Adrenal gland (tissue), 12 donors: ENCODE data around the gene RTKN2. TPM values are rescaled to one million over a fixed set of nuclear protein-coding genes. Genes with fewer than 3 reads are reported as not detected.
"Not testable (repeated sequence)": the region's sequence is repeated elsewhere in the genome, so short reads cannot be mapped to it uniquely, and the experiment has no call there.

Source experiments
- DNase-seq, 7 donors: peaks; one replicate each; pipeline ENCODE4 v3.0.0-alpha.2; 2019 to 2020
- H3K27ac ChIP-seq, 5 donors: fragments of 200-600 bp; sonication (generic) in 4 of 5; 1 replicate in 3 of 5; 2 replicates in 2 of 5; pipeline versions ENCODE4 v1.5.1 to v1.8.0; 2016 to 2020; ENCODE audit warnings: mild to moderate bottlenecking in 1 of 5
- H3K27me3 ChIP-seq: fragments of 200-600 bp; 2 replicates; pipeline ENCODE4 v1.8.0; 2021
- H3K36me3 ChIP-seq, 2 donors: fragments of 200-600 bp; replicated peaks in 1 of 2; 1 replicate in 1 of 2; 2 replicates in 1 of 2; pipeline versions ENCODE4 v1.5.1 to v1.8.0; 2018 to 2022
- H3K4me1 ChIP-seq, 2 donors: fragments of 200-600 bp; replicated peaks in 1 of 2; 1 replicate in 1 of 2; 2 replicates in 1 of 2; pipeline versions ENCODE4 v1.5.1 to v1.8.0; 2018 to 2021
- H3K4me3 ChIP-seq, 4 donors: fragments of 200-600 bp; sonication (generic) in 3 of 4; one replicate each; pipeline ENCODE4 v1.5.1; 2016 to 2018
- H3K9me3 ChIP-seq, 3 donors: fragments of 200-600 bp; sonication (generic) in 1 of 3; replicated peaks in 1 of 3; 1 replicate in 2 of 3; 2 replicates in 1 of 3; pipeline versions ENCODE4 v1.5.1 to v1.8.0; 2016 to 2021
- POLR2A ChIP-seq, 2 donors: fragments of 450-650 bp; IDR thresholded peaks; one replicate each; pipeline ENCODE4 v1.6.1; 2017; ENCODE audit warnings: antibody characterized with exemption in 2 of 2, mild to moderate bottlenecking in 2 of 2, moderate library complexity in 1 of 2
- WGBS, 4 donors: extraction: QIAGEN DNeasy Blood & Tissue Kit in 2 of 4; methylation state at CpG; one replicate each; pipeline versions ENCODE4 v1.1.5 to v1.1.7; 2013 to 2017; 5-methylcytosine and 5-hydroxymethylcytosine counted together
- intact Hi-C, 2 donors: fragments of 100-400 bp; cut with DNase I; formaldehyde crosslinking; loops; one replicate each; pipeline versions ENCODE4 v1.14.1 to v1.15.0; 2022 to 2023
- polyA plus RNA-seq, 3 donors: library from polyadenylated mRNA; stranded (reverse); fragments of 200-250 nt in 2 of 3; fragments of 350-450 nt in 1 of 3; fragmentation: Illumina TruSeq in 1 of 3; extraction: RNeasy Lipid Tissue Mini Kit (QIAGEN cat#74804) in 1 of 3; gene quantifications; one replicate each; pipeline ENCODE4 v1.2.3, GENCODE V29; 2013 to 2014
- total RNA-seq, 9 donors: library from RNA; depleted of rRNA in 4 of 9; stranded (reverse); fragments of >200 nt in 4 of 9; fragments of 120-200 nt in 1 of 9; fragmentation: NEBNext Ultra II Directional in 1 of 9; extraction: Animal tissue kit (Norgen Biotek cat#: 25700) in 1 of 9; gene quantifications; one replicate each; pipeline versions ENCODE4 v1.1.0 to v1.2.4, GENCODE V29; 2013 to 2023
- TF ChIP-seq, protein P1 (sequence below), 6 experiments: fragments of 450-650 bp in 4 of 6; fragments of 200-600 bp in 2 of 6; sonication (generic) in 1 of 6; IDR thresholded peaks; 1 replicate in 5 of 6; 2 replicates in 1 of 6; pipeline versions ENCODE4 v1.5.1 to v1.8.0; 2016 to 2021; ENCODE audit warnings: antibody characterized with exemption in 6 of 6, mild to moderate bottlenecking in 2 of 6, moderate library complexity in 1 of 6
- donor health status: healthy with polysubstance abuse.
- donor health status: Bipolar disorder and iron deficiency.
- donor health status: DM: yes; HTN: yes; CAD: no.
- donor health status: DM: no; HTN: no; CAD: no.
- donor health status: DM: no; HTN: no; CAD: no.
- donor health status: DM: yes; HTN: yes; CAD: no.

Gene RTKN2
- total and polyA plus RNA-seq, 12 donors = 0.07 to 3.4 (median 0.09) TPM; not detected in 4

DNA sequence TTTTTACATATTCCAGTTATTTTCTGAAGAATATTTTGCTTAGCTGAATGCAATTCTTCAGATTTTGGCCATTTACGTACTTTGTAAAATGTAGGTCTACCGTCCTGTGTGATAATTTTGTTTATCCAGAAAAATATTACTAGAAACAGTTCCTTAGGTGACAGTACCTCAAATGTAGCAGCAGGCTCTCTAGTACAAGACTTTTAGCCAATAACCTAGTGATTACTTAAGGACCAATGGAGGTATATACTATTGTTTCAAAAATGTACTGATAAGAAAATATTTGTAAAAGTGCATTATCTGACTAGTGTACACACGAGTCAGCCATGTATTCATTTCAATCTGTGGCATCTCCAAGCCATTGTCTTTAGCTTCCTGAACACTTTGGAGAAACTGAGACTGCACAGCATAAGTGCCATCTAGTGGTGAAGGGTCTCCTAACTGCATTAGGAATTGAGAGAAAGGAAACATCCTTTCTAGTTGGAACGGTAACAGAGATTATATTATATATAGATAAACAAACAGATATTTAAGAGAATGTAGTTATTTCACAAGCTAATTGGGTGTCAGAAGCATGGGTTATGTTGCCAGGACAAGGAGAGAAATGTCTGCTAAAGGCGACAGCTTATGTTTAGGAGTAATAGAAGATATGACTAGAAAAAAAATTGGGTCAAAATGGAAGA, 23.7 kb downstream of the RTKN2 start:
- peak; percentile 24 to 69 (median 55) for DNase-seq

DNA sequence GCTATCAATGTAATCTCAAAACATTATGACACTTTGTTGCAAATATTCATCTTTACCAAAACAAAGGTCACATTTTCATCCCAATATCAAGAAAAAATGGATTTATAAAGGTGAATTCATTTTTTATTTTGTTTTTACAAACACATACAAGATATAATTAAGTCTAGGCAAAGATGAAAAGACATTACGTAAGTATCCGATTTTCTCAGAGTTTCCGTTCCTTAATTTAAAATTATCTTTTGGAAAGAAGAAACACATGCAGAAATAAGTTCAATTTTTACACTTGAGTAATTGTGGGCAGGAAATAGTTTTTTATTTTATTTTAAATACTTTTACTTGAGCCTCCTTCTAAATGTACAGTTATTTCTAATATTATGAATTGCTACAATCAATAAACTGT, 24.6 kb downstream of the RTKN2 start:
- intact Hi-C loops = loop anchor here (2.0 to 10.0 kb wide), 4 partner anchors 199 to 489 kb away; partner anchors contain the start of gene ARID5B (in 1 of the 2)
- no peaks in the 10 kb centered on the region for H3K36me3 ChIP-seq
- 73 to 82% (median 80%) methylated on average over 3 of the region's 3 CpGs for WGBS, 4 donors
- peak overlapping the region in 1 of 4 donors; percentile 8 for H3K4me3 ChIP-seq
- peak overlapping the region in 3 of 5 donors; percentile 46 to 69 (median 63) for H3K27ac ChIP-seq
- peaks cover 15% of the 10 kb centered on the region for H3K27me3 ChIP-seq
- TF ChIP-seq, protein P1, sequence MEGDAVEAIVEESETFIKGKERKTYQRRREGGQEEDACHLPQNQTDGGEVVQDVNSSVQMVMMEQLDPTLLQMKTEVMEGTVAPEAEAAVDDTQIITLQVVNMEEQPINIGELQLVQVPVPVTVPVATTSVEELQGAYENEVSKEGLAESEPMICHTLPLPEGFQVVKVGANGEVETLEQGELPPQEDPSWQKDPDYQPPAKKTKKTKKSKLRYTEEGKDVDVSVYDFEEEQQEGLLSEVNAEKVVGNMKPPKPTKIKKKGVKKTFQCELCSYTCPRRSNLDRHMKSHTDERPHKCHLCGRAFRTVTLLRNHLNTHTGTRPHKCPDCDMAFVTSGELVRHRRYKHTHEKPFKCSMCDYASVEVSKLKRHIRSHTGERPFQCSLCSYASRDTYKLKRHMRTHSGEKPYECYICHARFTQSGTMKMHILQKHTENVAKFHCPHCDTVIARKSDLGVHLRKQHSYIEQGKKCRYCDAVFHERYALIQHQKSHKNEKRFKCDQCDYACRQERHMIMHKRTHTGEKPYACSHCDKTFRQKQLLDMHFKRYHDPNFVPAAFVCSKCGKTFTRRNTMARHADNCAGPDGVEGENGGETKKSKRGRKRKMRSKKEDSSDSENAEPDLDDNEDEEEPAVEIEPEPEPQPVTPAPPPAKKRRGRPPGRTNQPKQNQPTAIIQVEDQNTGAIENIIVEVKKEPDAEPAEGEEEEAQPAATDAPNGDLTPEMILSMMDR (IDR thresholded peaks at IDR 0.05) = no peak
- no peak for TF ChIP-seq POLR2A (IDR thresholded peaks at IDR 0.05)
- peaks cover 0 to 8% (median 0%) of the 10 kb centered on the region in 3 donors for H3K9me3 ChIP-seq
- DNase-seq = no peak
- peaks cover 0 to 6% of the 10 kb centered on the region in 2 donors for H3K4me1 ChIP-seq

More for the DNA sequence above, 23.7 kb downstream of the RTKN2 start:
- WGBS, 4 donors = 29 to 32% (median 30%) methylated on average over 5 of the region's 5 CpGs
- Histone ChIP-seq H3K4me1 (peaks cover 0 to 6% of the 10 kb centered on the region in 2 donors), H3K27ac (no peak overlapping the region), H3K27me3 (peaks cover 15% of the 10 kb centered on the region), H3K9me3 (peaks cover 0 to 8% (median 0%) of the 10 kb centered on the region in 3 donors), H3K36me3 (no peaks in the 10 kb centered on the region), H3K4me3 (no peak overlapping the region)
- intact Hi-C loops = loop anchor here (2.0 to 10.0 kb wide), 4 partner anchors 200 to 490 kb away; partner anchors contain the start of gene ARID5B (in 1 of the 2)
- no peak for TF ChIP-seq POLR2A (IDR thresholded peaks at IDR 0.05)
- TF ChIP-seq, protein P1 (IDR thresholded peaks at IDR 0.05) = peak; percentile 73 to 92 (median 86)

DNA sequence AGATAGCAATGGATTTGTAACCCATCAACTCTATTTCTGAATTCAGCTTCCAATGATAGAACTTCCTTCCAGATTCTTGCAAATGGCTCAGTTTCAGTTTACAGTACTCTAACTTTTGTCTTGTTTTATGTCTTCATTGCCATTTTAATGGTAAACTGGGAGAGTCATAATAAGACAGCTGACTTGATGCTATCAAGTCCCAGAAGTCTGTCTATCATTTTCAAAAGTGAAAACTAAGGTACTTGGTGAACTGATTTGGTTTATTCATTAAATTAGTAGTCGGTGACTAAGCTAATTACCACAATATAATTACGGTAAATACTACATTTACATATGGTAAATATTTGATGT, 25.0 kb downstream of the RTKN2 start:
- intact Hi-C loops = loop anchor here (10.0 kb wide), 3 partner anchors 199 to 489 kb away; partner anchors contain the start of gene ARID5B (in 1 of the 2)
- peak overlapping the region in 3 of 5 donors; percentile 46 to 69 (median 63) for H3K27ac ChIP-seq
- peak overlapping the region in 2 of 4 donors; percentile 4 to 8 for H3K4me3 ChIP-seq
- H3K4me1 ChIP-seq = peaks cover 0 to 6% of the 10 kb centered on the region in 2 donors
- no peaks in the 10 kb centered on the region for H3K36me3 ChIP-seq
- H3K9me3 ChIP-seq = peaks cover 0 to 8% (median 0%) of the 10 kb centered on the region in 3 donors
- WGBS, 4 donors = 72 to 93% (median 84%) methylated on average over 2 of the region's 2 CpGs
- no peak for DNase-seq
- peaks cover 15% of the 10 kb centered on the region for H3K27me3 ChIP-seq
- no peak for TF ChIP-seq POLR2A (IDR thresholded peaks at IDR 0.05)
- TF ChIP-seq, protein P1 (IDR thresholded peaks at IDR 0.05) = no peak

DNA sequence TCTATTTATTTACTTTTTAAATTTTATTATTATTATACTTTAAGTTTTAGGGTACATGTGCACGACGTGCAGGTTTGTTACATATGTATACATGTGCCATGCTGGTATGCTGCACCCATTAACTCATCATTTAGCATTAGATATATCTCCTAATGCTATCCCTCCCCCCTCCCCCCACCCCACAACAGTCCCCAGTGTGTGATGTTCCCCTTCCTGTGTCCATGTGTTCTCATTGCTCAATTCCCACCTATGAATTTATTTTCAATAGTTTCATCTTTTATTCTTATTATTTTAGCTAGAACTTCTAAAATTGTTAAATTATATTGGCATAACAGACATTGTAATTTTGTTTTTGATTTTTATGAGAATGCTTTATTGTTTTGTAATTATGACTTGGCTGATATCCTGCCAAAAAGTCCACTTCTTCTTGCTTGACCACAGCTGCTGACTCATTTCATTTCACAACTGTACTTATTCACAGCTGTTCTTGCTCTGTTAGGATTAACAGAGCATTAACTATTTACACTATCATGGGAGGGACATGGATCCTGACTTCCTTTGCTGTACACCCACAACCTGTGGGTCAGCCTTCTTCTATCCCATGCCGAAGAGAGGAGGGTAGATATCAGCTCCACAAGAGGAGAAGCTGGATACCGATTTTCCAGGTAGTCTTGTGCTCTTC, 25.5 kb downstream of the RTKN2 start:
- H3K4me1 ChIP-seq, H3K9me3 ChIP-seq, H3K36me3 ChIP-seq: not testable (repeated sequence)
- WGBS, 4 donors = 72 to 81% (median 77%) methylated on average over 4 of the region's 4 CpGs
- Histone ChIP-seq H3K27ac (peak overlapping the region in 3 of 5 donors; percentile 46 to 69 (median 63)), H3K4me3 (peak overlapping the region in 2 of 4 donors; percentile 4 to 8), H3K27me3 (peaks cover 15% of the 10 kb centered on the region)
- intact Hi-C loops = loop anchor here (10.0 kb wide), 3 partner anchors 198 to 488 kb away; partner anchors contain the start of gene ARID5B (in 1 of the 2)
- peak in 4 of 7 donors; percentile 19 to 38 (median 29) for DNase-seq

DNA sequence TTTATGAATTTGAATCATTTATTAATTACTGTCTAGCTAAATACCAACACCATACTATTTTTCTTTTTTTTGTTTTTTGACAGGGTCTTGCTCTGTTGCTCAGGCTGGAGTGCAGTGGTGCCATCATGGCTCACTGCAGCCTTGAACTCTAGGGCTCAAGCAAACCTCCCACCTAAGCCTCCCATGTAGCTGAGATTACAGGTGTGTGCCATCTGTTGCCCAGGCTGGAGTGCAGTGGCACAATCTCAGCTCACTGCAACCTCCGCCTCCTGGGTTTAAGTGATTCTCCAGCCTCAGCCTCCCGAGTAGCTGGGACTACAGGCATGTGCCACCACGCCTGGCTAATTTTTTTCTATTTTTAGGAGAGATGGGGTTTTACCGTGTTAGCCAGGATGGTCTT, 27.1 kb downstream of the RTKN2 start:
- intact Hi-C loops = loop anchor here (10.0 kb wide), 3 partner anchors 197 to 487 kb away; partner anchors contain the start of gene ARID5B (in 1 of the 2)
- WGBS, 4 donors = 92 to 100% (median 97%) methylated on average over 4 of the region's 4 CpGs
- not testable (repeated sequence) for H3K4me3 ChIP-seq, H3K4me1 ChIP-seq, H3K36me3 ChIP-seq, DNase-seq, H3K27me3 ChIP-seq, H3K27ac ChIP-seq, H3K9me3 ChIP-seq
